Body of pancreas (tissue), 4 donors: ENCODE measurements around the gene SLIRP. TPM values are rescaled to one million over a fixed set of nuclear protein-coding genes. Genes with fewer than 3 reads are reported as not detected.
"Not testable (repeated sequence)": the region's sequence is repeated elsewhere in the genome, so short reads cannot be mapped to it uniquely, and the experiment has no call there.

Source experiments
- ATAC-seq: fragments of 150-250 bp; one replicate; pipeline ENCODE4 v1.9.1; 2016
- DNase-seq, 4 donors: peaks; one replicate each; pipeline ENCODE4 v3.0.0-alpha.2; 2019
- H3K27ac ChIP-seq, 4 donors: fragments of 200-600 bp; sonication (generic); 1 replicate in 3 of 4; 2 replicates in 1 of 4; pipeline versions ENCODE4 v1.5.1 to v1.6.1; 2016 to 2019; ENCODE audit warnings: mild to moderate bottlenecking in 1 of 4, mixed read lengths in 1 of 4, moderate library complexity in 1 of 4
- H3K27me3 ChIP-seq, 2 donors: fragments of 200-600 bp; sonication (generic); one replicate each; pipeline ENCODE4 v1.6.0; 2016; ENCODE audit warnings: mild to moderate bottlenecking in 1 of 2
- H3K36me3 ChIP-seq, 2 donors: fragments of 200-600 bp; sonication (generic); replicated peaks in 1 of 2; 2 replicates each; pipeline ENCODE4 v1.5.1; 2016; ENCODE audit warnings: low read depth in 2 of 2; ENCODE audit not compliant: insufficient read depth in 1 of 2
- H3K4me1 ChIP-seq: fragments of 200-600 bp; sonication (generic); one replicate; pipeline ENCODE4 v1.6.0; 2016
- H3K4me3 ChIP-seq, 2 donors: fragments of 200-600 bp; sonication (generic); 1 replicate in 1 of 2; 2 replicates in 1 of 2; pipeline ENCODE4 v1.5.1; 2016 to 2019
- H3K9me3 ChIP-seq, 3 donors: fragments of 200-600 bp; sonication (generic); 1 replicate in 2 of 3; 2 replicates in 1 of 3; pipeline ENCODE4 v1.5.1; 2016
- POLR2A ChIP-seq, 3 donors: fragments of 450-650 bp; IDR thresholded peaks; one replicate each; pipeline ENCODE4 v1.6.1; 2016; ENCODE audit warnings: antibody characterized with exemption in 3 of 3, mild to moderate bottlenecking in 2 of 3
- WGBS, 2 donors: methylation state at CpG; one replicate each; pipeline ENCODE4 v1.1.5; 2017; 5-methylcytosine and 5-hydroxymethylcytosine counted together
- intact Hi-C: fragments of 100-400 bp; cut with DNase I; formaldehyde crosslinking; loops from one replicate; pipeline ENCODE4 v1.15.1; 2023
- total RNA-seq, 2 donors: library from RNA; depleted of rRNA; stranded (reverse); fragments of >200 nt; gene quantifications; one replicate each; pipeline ENCODE4 v1.1.0, GENCODE V29; 2016
- TF ChIP-seq, protein P1 (sequence below), 7 experiments: fragments of 450-650 bp in 4 of 7; fragments of 200-600 bp in 3 of 7; sonication (generic) in 3 of 7; IDR thresholded peaks; one replicate each; pipeline ENCODE4 v1.5.1; 2016 to 2019; ENCODE audit warnings: antibody characterized with exemption in 7 of 7

Gene SLIRP
- total RNA-seq = 10 to 100 TPM; 69.2 to 96.2 TPM

- ATAC-seq (peak; percentile 98), DNase-seq (peak; percentile 82 to 87 (median 85))
- WGBS, 2 donors = 0 to 2% methylated on average over 15 to 49 of the region's 49 CpGs
- H3K36me3 ChIP-seq = peaks cover 8 to 14% of the 10 kb centered on the region in 2 donors
- peak in 2 of 3 donors; percentile 72 to 81 for TF ChIP-seq POLR2A (IDR thresholded peaks at IDR 0.05)
- TF ChIP-seq, protein P1, sequence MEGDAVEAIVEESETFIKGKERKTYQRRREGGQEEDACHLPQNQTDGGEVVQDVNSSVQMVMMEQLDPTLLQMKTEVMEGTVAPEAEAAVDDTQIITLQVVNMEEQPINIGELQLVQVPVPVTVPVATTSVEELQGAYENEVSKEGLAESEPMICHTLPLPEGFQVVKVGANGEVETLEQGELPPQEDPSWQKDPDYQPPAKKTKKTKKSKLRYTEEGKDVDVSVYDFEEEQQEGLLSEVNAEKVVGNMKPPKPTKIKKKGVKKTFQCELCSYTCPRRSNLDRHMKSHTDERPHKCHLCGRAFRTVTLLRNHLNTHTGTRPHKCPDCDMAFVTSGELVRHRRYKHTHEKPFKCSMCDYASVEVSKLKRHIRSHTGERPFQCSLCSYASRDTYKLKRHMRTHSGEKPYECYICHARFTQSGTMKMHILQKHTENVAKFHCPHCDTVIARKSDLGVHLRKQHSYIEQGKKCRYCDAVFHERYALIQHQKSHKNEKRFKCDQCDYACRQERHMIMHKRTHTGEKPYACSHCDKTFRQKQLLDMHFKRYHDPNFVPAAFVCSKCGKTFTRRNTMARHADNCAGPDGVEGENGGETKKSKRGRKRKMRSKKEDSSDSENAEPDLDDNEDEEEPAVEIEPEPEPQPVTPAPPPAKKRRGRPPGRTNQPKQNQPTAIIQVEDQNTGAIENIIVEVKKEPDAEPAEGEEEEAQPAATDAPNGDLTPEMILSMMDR (IDR thresholded peaks at IDR 0.05) = no peak
- H3K4me3 ChIP-seq = peak within 1 kb of the TSS; percentile 69 to 96
- H3K9me3 ChIP-seq = no peaks in the 10 kb centered on the region
- peak within 1 kb of the TSS in 2 of 4 donors; percentile 51 to 60 for H3K27ac ChIP-seq
- H3K27me3 ChIP-seq = no peaks in the 10 kb centered on the region
- peaks cover 26% of the 10 kb centered on the region for H3K4me1 ChIP-seq
- intact Hi-C loops = no loop called here
Observed at GRCh38 chr14:77707724-77708408, at the start of gene SLIRP, which contains the start of gene ALKBH1. TSS of gene SLIRP (plus strand) at chr14:77708103. CDS start at chr14:77708112, 9 bp downstream. TSS of gene ALKBH1 (minus strand) at chr14:77708023. CDS start at chr14:77708004, 19 bp downstream.

DNA sequence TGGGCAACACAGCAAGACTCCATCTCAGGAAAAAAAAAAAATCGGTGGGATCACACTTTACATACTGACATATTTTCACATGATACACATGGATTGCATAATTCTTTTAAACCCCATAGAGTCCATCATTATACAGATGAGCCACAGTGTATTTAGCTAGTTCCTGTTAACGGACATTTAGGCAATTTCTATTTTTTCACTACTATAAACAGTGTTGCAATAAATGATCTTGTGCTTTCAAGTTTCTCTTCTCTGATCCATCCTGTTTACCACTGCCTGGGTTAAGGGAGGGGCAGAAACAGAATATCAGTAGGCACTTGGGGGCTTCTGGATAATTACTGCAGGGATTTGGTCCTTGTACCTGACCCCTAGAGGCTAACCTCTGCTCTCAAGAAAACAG, 48.1 kb upstream of the SLIRP start:
- H3K27ac ChIP-seq = peak overlapping the region in 1 of 4 donors; percentile 54
- no peaks in the 10 kb centered on the region for H3K36me3 ChIP-seq
- DNase-seq = no peak
- 55 to 67% methylated on average over 2 of the region's 2 CpGs for WGBS, 2 donors
- H3K27me3 ChIP-seq = no peaks in the 10 kb centered on the region
- no peak for ATAC-seq
- no peak for TF ChIP-seq POLR2A (IDR thresholded peaks at IDR 0.05)
- H3K4me3 ChIP-seq = no peak overlapping the region
- H3K4me1 ChIP-seq = peaks cover 6% of the 10 kb centered on the region
- H3K9me3 ChIP-seq = no peaks in the 10 kb centered on the region
- intact Hi-C loops = no loop called here

DNA sequence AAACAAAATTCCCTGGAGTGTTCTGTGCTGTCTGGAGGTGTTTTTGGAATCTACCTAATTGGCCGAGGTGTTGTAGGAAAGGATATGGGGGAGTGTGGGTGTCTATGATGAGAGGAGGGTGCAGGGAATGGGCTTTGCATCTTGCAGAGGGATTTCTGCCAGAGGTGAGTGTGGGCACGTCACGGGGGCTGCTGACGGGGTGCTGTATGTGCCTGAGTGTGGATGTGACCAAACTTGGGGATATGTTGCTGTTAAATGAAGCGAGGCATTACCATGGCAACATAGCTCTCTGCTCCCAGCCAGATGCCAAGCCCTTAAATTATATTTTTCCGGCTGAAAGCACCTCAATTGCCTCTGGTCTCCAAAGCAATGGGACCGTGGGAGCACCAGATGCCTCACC, 47.1 kb upstream of the SLIRP start:
- H3K27ac ChIP-seq = peak overlapping the region in 1 of 4 donors; percentile 54
- DNase-seq (peak in 1 of 4 donors; percentile 27), ATAC-seq (no peak)
- H3K9me3 ChIP-seq = no peaks in the 10 kb centered on the region
- no peaks in the 10 kb centered on the region for H3K27me3 ChIP-seq
- H3K4me3 ChIP-seq = no peak overlapping the region
- no peak for TF ChIP-seq POLR2A (IDR thresholded peaks at IDR 0.05)
- TF ChIP-seq, protein P1 (IDR thresholded peaks at IDR 0.05) = no peak
- intact Hi-C loops = no loop called here
- WGBS, 2 donors = 78 to 81% methylated on average over 6 to 7 of the region's 7 CpGs
- no peaks in the 10 kb centered on the region for H3K36me3 ChIP-seq
- H3K4me1 ChIP-seq = no peaks in the 10 kb centered on the region

DNA sequence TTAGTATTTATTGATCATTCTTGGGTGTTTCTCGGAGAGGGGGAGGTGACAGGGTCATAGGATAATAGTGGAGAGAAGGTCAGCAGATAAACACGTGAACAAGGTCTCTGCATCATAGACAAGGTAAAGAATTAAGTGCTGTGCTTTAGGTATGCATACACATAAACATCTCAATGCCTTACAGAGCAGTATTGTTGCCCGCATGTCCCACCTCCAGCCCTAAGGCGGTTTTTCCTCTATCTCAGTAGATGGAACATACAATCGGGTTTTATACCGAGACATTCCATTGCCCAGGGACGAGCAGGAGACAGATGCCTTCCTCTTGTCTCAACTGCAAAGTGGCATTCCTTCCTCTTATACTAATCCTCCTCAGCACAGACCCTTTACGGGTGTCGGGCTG, 46.3 kb upstream of the SLIRP start:
- H3K9me3 ChIP-seq, H3K4me1 ChIP-seq, H3K27ac ChIP-seq, intact Hi-C loops, H3K27me3 ChIP-seq, H3K36me3 ChIP-seq, ATAC-seq, H3K4me3 ChIP-seq, DNase-seq: not testable (repeated sequence)
- 69 to 77% methylated on average over 8 to 9 of the region's 9 CpGs for WGBS, 2 donors

GRCh38 chr14:77663293-77663692, 44.6 kb upstream of the SLIRP start:
- no peak for ATAC-seq

More at GRCh38 chr14:77663293-77663692, 44.6 kb upstream of the SLIRP start:
- TF ChIP-seq, protein P1 (IDR thresholded peaks at IDR 0.05) = no peak
- no peak for TF ChIP-seq POLR2A (IDR thresholded peaks at IDR 0.05)
- H3K9me3 ChIP-seq = no peaks in the 10 kb centered on the region
- H3K27me3 ChIP-seq = no peaks in the 10 kb centered on the region
- intact Hi-C loops = no loop called here
- no peak overlapping the region for H3K4me3 ChIP-seq
- H3K4me1 ChIP-seq = no peaks in the 10 kb centered on the region
- H3K27ac ChIP-seq = no peak overlapping the region
- DNase-seq = no peak
- 60 to 63% methylated on average over 6 of the region's 6 CpGs for WGBS, 2 donors
- no peaks in the 10 kb centered on the region for H3K36me3 ChIP-seq
